Thyroid gland (tissue), 4 donors: ENCODE results near the gene LAD1. TPM values are rescaled to one million over a fixed set of nuclear protein-coding genes. Genes with fewer than 3 reads are reported as not detected.

ENCODE experiments used
- DNase-seq, 2 donors: peaks; one replicate each; pipeline ENCODE4 v3.0.0-alpha.2; 2019
- H3K27ac ChIP-seq, 3 donors: fragments of 200-600 bp; sonication (generic); 1 replicate in 2 of 3; 2 replicates in 1 of 3; pipeline ENCODE4 v1.5.1; 2016 to 2019; ENCODE audit warnings: mild to moderate bottlenecking in 1 of 3, moderate library complexity in 1 of 3
- H3K27me3 ChIP-seq: fragments of 200-600 bp; sonication (generic); one replicate; pipeline ENCODE4 v1.5.1; 2019
- H3K36me3 ChIP-seq, 2 donors: fragments of 200-600 bp; sonication (generic); one replicate each; pipeline ENCODE4 v1.5.1; 2016 to 2019
- H3K4me1 ChIP-seq, 2 donors: fragments of 200-600 bp; sonication (generic); one replicate each; pipeline ENCODE4 v1.5.1; 2017 to 2019
- H3K4me3 ChIP-seq, 3 donors: fragments of 200-600 bp; sonication (generic); replicated peaks in 1 of 3; 1 replicate in 2 of 3; 2 replicates in 1 of 3; pipeline ENCODE4 v1.5.1; 2016; ENCODE audit warnings: mild to moderate bottlenecking in 1 of 3
- H3K9me3 ChIP-seq: fragments of 200-600 bp; sonication (generic); one replicate; pipeline ENCODE4 v1.5.1; 2017
- CTCF ChIP-seq, 6 experiments: fragments of 200-600 bp in 3 of 6; fragments of 450-650 bp in 3 of 6; sonication (generic) in 3 of 6; IDR thresholded peaks; one replicate each; pipeline ENCODE4 v1.5.1; 2016 to 2019; ENCODE audit warnings: antibody characterized with exemption in 6 of 6, mild to moderate bottlenecking in 2 of 6, inconsistent platforms in 1 of 6, moderate library complexity in 1 of 6
- POLR2A ChIP-seq, 2 donors: fragments of 450-650 bp; IDR thresholded peaks; one replicate each; pipeline ENCODE4 v1.6.1; 2017; ENCODE audit warnings: antibody characterized with exemption in 2 of 2, mild to moderate bottlenecking in 2 of 2, moderate library complexity in 1 of 2
- WGBS, 2 donors: methylation state at CpG; one replicate each; pipeline ENCODE4 v1.1.5; 2017; 5-methylcytosine and 5-hydroxymethylcytosine counted together
- intact Hi-C: fragments of 100-400 bp; cut with DNase I; formaldehyde crosslinking; loops from one replicate; pipeline ENCODE4 v1.15.1; 2023
- total RNA-seq, 4 donors: library from RNA; depleted of rRNA; stranded (reverse); fragments of >200 nt; gene quantifications; one replicate each; pipeline ENCODE4 v1.2.3, GENCODE V29; 2016

The LAD1 gene
- total RNA-seq, 4 donors from 2014 or later = 2.9 to 7.4 (median 5.1) TPM

GRCh38 chr1:201376107-201376463 lies 23.0 kb downstream of the LAD1 start:
- DNase-seq = no peak
- TF ChIP-seq POLR2A (IDR thresholded peaks at IDR 0.05) (no peak), CTCF (IDR thresholded peaks at IDR 0.05) (no peak)
- no peaks in the 10 kb centered on the region for H3K27me3 ChIP-seq
- intact Hi-C loops = no loop called here
- H3K9me3 ChIP-seq = no peaks in the 10 kb centered on the region
- peaks cover 8 to 16% of the 10 kb centered on the region in 2 donors for H3K4me1 ChIP-seq
- no peak overlapping the region for H3K27ac ChIP-seq
- WGBS, 2 donors = 48% methylated on average over 4 of the region's 4 CpGs
- no peaks in the 10 kb centered on the region for H3K36me3 ChIP-seq
- no peak overlapping the region for H3K4me3 ChIP-seq

GRCh38 chr1:201375169-201375568 lies 24.0 kb downstream of the LAD1 start:
- no peaks in the 10 kb centered on the region for H3K27me3 ChIP-seq
- no peak overlapping the region for H3K27ac ChIP-seq
- no peaks in the 10 kb centered on the region for H3K36me3 ChIP-seq
- intact Hi-C loops = no loop called here
- no peak overlapping the region for H3K4me3 ChIP-seq
- H3K4me1 ChIP-seq = peaks cover 0 to 7% of the 10 kb centered on the region in 2 donors
- TF ChIP-seq POLR2A (IDR thresholded peaks at IDR 0.05) (no peak), CTCF (IDR thresholded peaks at IDR 0.05) (no peak)
- DNase-seq = no peak
- H3K9me3 ChIP-seq = no peaks in the 10 kb centered on the region
- 41 to 57% methylated on average over 4 of the region's 4 CpGs for WGBS, 2 donors

GRCh38 chr1:201374364-201374763 lies 24.8 kb downstream of the LAD1 start:
- Histone ChIP-seq H3K27me3 (no peaks in the 10 kb centered on the region), H3K4me3 (no peak overlapping the region), H3K4me1 (no peaks in the 10 kb centered on the region), H3K36me3 (no peaks in the 10 kb centered on the region), H3K9me3 (no peaks in the 10 kb centered on the region), H3K27ac (no peak overlapping the region)
- 33 to 40% methylated on average over 7 of the region's 7 CpGs for WGBS, 2 donors
- intact Hi-C loops = no loop called here
- TF ChIP-seq CTCF (IDR thresholded peaks at IDR 0.05) (no peak), POLR2A (IDR thresholded peaks at IDR 0.05) (no peak)
- DNase-seq = no peak

- Histone ChIP-seq H3K4me3 (no peak overlapping the region), H3K27ac (no peak overlapping the region), H3K36me3 (no peaks in the 10 kb centered on the region), H3K9me3 (no peaks in the 10 kb centered on the region), H3K27me3 (no peaks in the 10 kb centered on the region), H3K4me1 (no peaks in the 10 kb centered on the region)
- intact Hi-C loops = no loop called here
- no peak for DNase-seq
- TF ChIP-seq CTCF (IDR thresholded peaks at IDR 0.05) (no peak), POLR2A (IDR thresholded peaks at IDR 0.05) (no peak)
- 66 to 76% methylated on average over 6 of the region's 6 CpGs for WGBS, 2 donors
Observed at GRCh38 chr1:201371792-201372191, 27.3 kb downstream of the LAD1 start.

- intact Hi-C loops = no loop called here
- WGBS, 2 donors = 84 to 88% methylated on average over 9 of the region's 9 CpGs
- H3K27me3 ChIP-seq = no peaks in the 10 kb centered on the region
- H3K9me3 ChIP-seq = no peaks in the 10 kb centered on the region
- no peak overlapping the region for H3K27ac ChIP-seq
- no peaks in the 10 kb centered on the region for H3K4me1 ChIP-seq
- no peak overlapping the region for H3K4me3 ChIP-seq
- TF ChIP-seq CTCF (IDR thresholded peaks at IDR 0.05) (no peak), POLR2A (IDR thresholded peaks at IDR 0.05) (no peak)
- no peak for DNase-seq
- H3K36me3 ChIP-seq = no peaks in the 10 kb centered on the region
Observed at GRCh38 chr1:201371276-201371675, 27.8 kb downstream of the LAD1 start.
